ENCODE measurements around the gene MORN5.

The MORN5 gene

GRCh38 chr9:122125158-122125508 is 34.6 kb upstream of the MORN5 start:
- DNase-seq, result peak; percentile 45 to 66 (median 63)

- DNase-seq, result no peak
Measured at GRCh38 chr9:122125509-122126330, 34.0 kb upstream of the MORN5 start.

- no peak for DNase-seq
Measured at GRCh38 chr9:122126331-122127261, 33.1 kb upstream of the MORN5 start.

- DNase-seq, result no peak
Measured at GRCh38 chr9:122127396-122127798, 32.3 kb upstream of the MORN5 start.

- DNase-seq, result no peak
Measured at GRCh38 chr9:122128007-122128968, 31.4 kb upstream of the MORN5 start.

GRCh38 chr9:122128969-122129343 is 30.8 kb upstream of the MORN5 start:
- no peak for DNase-seq

GRCh38 chr9:122129969-122130368 is 29.7 kb upstream of the MORN5 start:
- no peak for DNase-seq

GRCh38 chr9:122130837-122131236 is 28.9 kb upstream of the MORN5 start:
- DNase-seq, result no peak

- no peak for DNase-seq
Measured at GRCh38 chr9:122131401-122132001, 28.2 kb upstream of the MORN5 start.

- no peak for DNase-seq
Measured at GRCh38 chr9:122132539-122132938, 27.2 kb upstream of the MORN5 start.

- DNase-seq, result no peak
Measured at GRCh38 chr9:122133263-122133983, 26.3 kb upstream of the MORN5 start.

GRCh38 chr9:122133984-122134535 is 25.6 kb upstream of the MORN5 start:
- no peak for DNase-seq

- no peak for DNase-seq
Measured at GRCh38 chr9:122134822-122135528, 24.7 kb upstream of the MORN5 start.

GRCh38 chr9:122135529-122135859 is 24.2 kb upstream of the MORN5 start:
- DNase-seq, result no peak

- no peak for DNase-seq
Measured at GRCh38 chr9:122138560-122139268, 21.0 kb upstream of the MORN5 start.

- no peak for DNase-seq
Measured at GRCh38 chr9:122140368-122141193, 19.1 kb upstream of the MORN5 start.

- DNase-seq, result no peak
Measured at GRCh38 chr9:122141671-122142070, 18.0 kb upstream of the MORN5 start.

GRCh38 chr9:122143296-122143695 is 16.4 kb upstream of the MORN5 start:
- DNase-seq, result no peak

- DNase-seq, result no peak
Measured at GRCh38 chr9:122143876-122144405, 15.8 kb upstream of the MORN5 start.

Data from T-helper 1 cell (primary cell).